Fibroblast of lung (primary cell): ENCODE results near the gene LYVE1. TPM values are rescaled to one million over a fixed set of nuclear protein-coding genes. Genes with fewer than 3 reads are reported as not detected.

Experiments used
- DNase-seq, 2 donors: peaks; one replicate each; pipeline versions ENCODE4 v3.0.0 to v3.0.0-alpha.2; 2010; ENCODE audit warnings: low read depth in 2 of 2
- H2AFZ ChIP-seq: 2 replicates; pipeline ENCODE4 v1.5.1; 2012; ENCODE audit warnings: low read length, control low read depth, inconsistent platforms
- H3K27ac ChIP-seq: 2 replicates; pipeline ENCODE4 v1.5.1; 2011; ENCODE audit warnings: low read length, control low read depth; ENCODE audit not compliant: insufficient read depth
- H3K27me3 ChIP-seq: 2 replicates; pipeline ENCODE4 v1.5.1; 2011; ENCODE audit warnings: mild to moderate bottlenecking, low read length; ENCODE audit not compliant: control insufficient read depth, insufficient read depth
- H3K36me3 ChIP-seq: 2 replicates; pipeline ENCODE4 v1.5.1; 2011; ENCODE audit warnings: low read length; ENCODE audit not compliant: control insufficient read depth, insufficient read depth
- H3K4me1 ChIP-seq: 2 replicates; pipeline ENCODE4 v1.5.1; 2011; ENCODE audit warnings: low read length; ENCODE audit not compliant: control insufficient read depth, insufficient read depth; ENCODE audit errors: extremely low read depth
- H3K4me2 ChIP-seq: 2 replicates; pipeline ENCODE4 v1.5.1; 2011; ENCODE audit warnings: low read length, control low read depth; ENCODE audit not compliant: insufficient read depth; ENCODE audit errors: extremely low read depth
- H3K4me3 ChIP-seq, 4 experiments: fragments of 200-600 bp in 1 of 4; sonication (generic) in 1 of 4; replicated peaks in 1 of 4; 2 replicates each; pipeline ENCODE4 v1.5.1; 2011 to 2016; ENCODE audit warnings: low read length in 4 of 4, low read depth in 3 of 4, mild to moderate bottlenecking in 3 of 4, control low read depth in 2 of 4, inconsistent platforms in 1 of 4, mixed read lengths in 1 of 4; ENCODE audit not compliant: insufficient read depth in 1 of 4; ENCODE audit errors: control extremely low read depth in 1 of 4
- H3K79me2 ChIP-seq: 2 replicates; pipeline ENCODE4 v1.5.1; 2012; ENCODE audit warnings: mild to moderate bottlenecking, low read length, inconsistent platforms; ENCODE audit not compliant: control insufficient read depth, insufficient read depth
- H3K9ac ChIP-seq: 2 replicates; pipeline ENCODE4 v1.5.1; 2011; ENCODE audit warnings: mild to moderate bottlenecking, low read length, control low read depth; ENCODE audit not compliant: insufficient read depth
- H3K9me3 ChIP-seq: 2 replicates; pipeline ENCODE4 v1.5.1; 2012; ENCODE audit warnings: low read depth, low read length; ENCODE audit not compliant: control insufficient read depth, insufficient read depth
- H4K20me1 ChIP-seq: 2 replicates; pipeline ENCODE4 v1.5.1; 2011; ENCODE audit warnings: low read length; ENCODE audit not compliant: control insufficient read depth, insufficient read depth; ENCODE audit errors: extremely low read depth
- EZH2 ChIP-seq: IDR thresholded peaks from 2 replicates; pipeline ENCODE4 v1.5.1; 2012; ENCODE audit warnings: low read length, control low read depth, mild to moderate bottlenecking; ENCODE audit errors: missing control alignments
- polyA plus RNA-seq, 2 donors: library from polyadenylated mRNA; depleted of rRNA in 1 of 2; stranded (reverse) in 1 of 2; unstranded in 1 of 2; fragments of >200 nt; gene quantifications; 2 replicates each; pipeline ENCODE4 v1.2.1, GENCODE V29; 2011 to 2012; ENCODE audit warnings: missing spikeins in 1 of 2
- total RNA-seq: library from RNA; depleted of rRNA; stranded (reverse); fragments of >200 nt; gene quantifications from 2 replicates; pipeline ENCODE4 v1.2.1, GENCODE V29; 2014
- TF ChIP-seq, protein P1 (sequence below), 2 donors: IDR thresholded peaks in 1 of 2; conservative IDR thresholded peaks in 1 of 2; 1 replicate in 1 of 2; 2 replicates in 1 of 2; pipeline ENCODE4 v1.5.1; 2011 to 2012; ENCODE audit warnings: low read length in 2 of 2, control low read depth in 1 of 2, inconsistent platforms in 1 of 2, low read depth in 1 of 2, mild to moderate bottlenecking in 1 of 2

Gene LYVE1
- total and polyA plus RNA-seq, 2 donors (not counting 1 experiment from before 2014, with no cell fraction given): 0.08 to 0.17 TPM

DNA sequence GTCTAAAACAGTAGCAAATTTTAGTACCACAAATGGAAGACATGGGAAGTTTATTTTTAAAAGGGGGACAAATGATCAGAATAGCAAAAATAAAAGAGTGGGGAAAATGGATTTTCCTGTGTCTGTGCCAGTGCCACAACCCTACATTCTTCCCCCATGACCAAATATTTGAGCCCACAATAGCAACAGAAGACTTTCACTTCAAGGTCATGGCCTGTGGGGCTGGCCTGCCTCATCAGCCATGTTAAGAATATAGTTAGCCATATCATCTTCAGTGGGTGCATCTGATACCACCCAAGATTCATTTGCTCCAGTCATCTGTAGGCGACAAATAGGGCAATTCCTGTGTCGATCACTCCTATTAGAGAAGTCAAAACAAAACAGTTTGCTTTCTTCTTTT lies 53.8 kb downstream of the LYVE1 start:
- DNase-seq: peak in 1 of 2 donors; percentile 33
- Histone ChIP-seq H3K4me2 (no peak overlapping the region), H3K4me1 (peaks cover 2% of the 10 kb centered on the region), H3K9me3 (no peaks in the 10 kb centered on the region), H3K27me3 (no peaks in the 10 kb centered on the region), H3K4me3 (no peak overlapping the region), H3K27ac (no peak overlapping the region), H2AFZ (no peak overlapping the region), H3K79me2 (no peaks in the 10 kb centered on the region), H3K9ac (no peak overlapping the region), H4K20me1 (no peaks in the 10 kb centered on the region), H3K36me3 (peaks cover 4% of the 10 kb centered on the region)
- TF ChIP-seq, protein P1, sequence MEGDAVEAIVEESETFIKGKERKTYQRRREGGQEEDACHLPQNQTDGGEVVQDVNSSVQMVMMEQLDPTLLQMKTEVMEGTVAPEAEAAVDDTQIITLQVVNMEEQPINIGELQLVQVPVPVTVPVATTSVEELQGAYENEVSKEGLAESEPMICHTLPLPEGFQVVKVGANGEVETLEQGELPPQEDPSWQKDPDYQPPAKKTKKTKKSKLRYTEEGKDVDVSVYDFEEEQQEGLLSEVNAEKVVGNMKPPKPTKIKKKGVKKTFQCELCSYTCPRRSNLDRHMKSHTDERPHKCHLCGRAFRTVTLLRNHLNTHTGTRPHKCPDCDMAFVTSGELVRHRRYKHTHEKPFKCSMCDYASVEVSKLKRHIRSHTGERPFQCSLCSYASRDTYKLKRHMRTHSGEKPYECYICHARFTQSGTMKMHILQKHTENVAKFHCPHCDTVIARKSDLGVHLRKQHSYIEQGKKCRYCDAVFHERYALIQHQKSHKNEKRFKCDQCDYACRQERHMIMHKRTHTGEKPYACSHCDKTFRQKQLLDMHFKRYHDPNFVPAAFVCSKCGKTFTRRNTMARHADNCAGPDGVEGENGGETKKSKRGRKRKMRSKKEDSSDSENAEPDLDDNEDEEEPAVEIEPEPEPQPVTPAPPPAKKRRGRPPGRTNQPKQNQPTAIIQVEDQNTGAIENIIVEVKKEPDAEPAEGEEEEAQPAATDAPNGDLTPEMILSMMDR (conservative IDR thresholded peaks at IDR 0.05 in 1 of 2, IDR thresholded peaks at IDR 0.05 in 1 of 2; ENCODE audit: low read depth in 1 of 2, low read length in 2 of 2): no peak
- no peak for TF ChIP-seq EZH2

DNA sequence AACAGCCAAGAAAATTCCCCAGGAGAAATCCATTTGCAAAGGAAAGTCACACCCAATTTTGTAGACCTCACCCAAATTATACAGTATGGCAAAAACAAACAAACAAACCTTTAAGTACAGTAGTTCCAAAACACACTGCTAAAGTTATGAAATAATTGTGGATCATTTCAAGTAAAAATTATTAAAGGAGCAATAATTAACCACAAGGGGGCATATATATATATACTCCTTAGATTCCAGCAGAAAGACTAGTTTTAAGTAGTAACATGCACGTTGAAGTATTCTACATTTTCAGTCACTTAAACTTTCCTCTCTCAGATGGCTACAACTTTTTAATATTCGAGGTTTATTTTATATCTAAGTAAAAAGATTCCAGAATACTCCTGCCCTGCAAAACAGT lies 54.3 kb downstream of the LYVE1 start:
- DNase-seq: peak in 1 of 2 donors; percentile 68
- Histone ChIP-seq H3K4me3 (no peak overlapping the region), H3K36me3 (peaks cover 4% of the 10 kb centered on the region), H4K20me1 (no peaks in the 10 kb centered on the region), H3K4me2 (no peak overlapping the region), H3K27ac (no peak overlapping the region), H3K9ac (no peak overlapping the region), H2AFZ (no peak overlapping the region), H3K4me1 (peaks cover 2% of the 10 kb centered on the region), H3K9me3 (no peaks in the 10 kb centered on the region), H3K79me2 (no peaks in the 10 kb centered on the region), H3K27me3 (no peaks in the 10 kb centered on the region)
- no peak for TF ChIP-seq EZH2
- TF ChIP-seq, protein P1 (conservative IDR thresholded peaks at IDR 0.05 in 1 of 2, IDR thresholded peaks at IDR 0.05 in 1 of 2; ENCODE audit: low read depth in 1 of 2, low read length in 2 of 2): peak in 1 of 2 donors; percentile 24

DNA sequence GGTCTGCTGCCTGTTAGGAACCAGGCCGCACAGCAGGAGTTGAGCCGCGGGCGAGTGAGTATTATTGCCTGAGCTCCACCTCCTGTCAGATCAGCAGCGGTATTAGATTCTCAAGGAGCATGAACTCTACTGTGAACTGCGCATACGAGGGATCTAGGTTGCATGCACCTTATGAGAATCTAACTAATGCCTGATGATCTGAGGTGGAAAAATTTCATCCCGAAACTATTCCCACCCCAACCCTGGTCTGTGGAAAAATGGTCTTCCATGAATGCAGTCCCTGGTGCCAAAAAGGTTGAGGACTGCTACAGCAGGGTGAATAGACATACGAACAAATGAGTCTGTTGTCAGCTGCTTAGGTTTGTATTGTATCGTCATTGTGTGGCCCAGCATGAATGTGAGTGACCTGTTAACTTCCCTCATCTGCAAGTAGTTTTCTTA lies 57.3 kb downstream of the LYVE1 start:
- Histone ChIP-seq H3K4me2 (no peak overlapping the region), H3K36me3 (peaks cover 2% of the 10 kb centered on the region), H3K9ac (no peak overlapping the region), H2AFZ (no peak overlapping the region), H3K4me1 (peaks cover 2% of the 10 kb centered on the region), H3K27ac (no peak overlapping the region), H3K4me3 (no peak overlapping the region), H3K9me3 (no peaks in the 10 kb centered on the region), H4K20me1 (no peaks in the 10 kb centered on the region), H3K79me2 (no peaks in the 10 kb centered on the region), H3K27me3 (no peaks in the 10 kb centered on the region)
- TF ChIP-seq, protein P1 (conservative IDR thresholded peaks at IDR 0.05 in 1 of 2, IDR thresholded peaks at IDR 0.05 in 1 of 2; ENCODE audit: low read depth in 1 of 2, low read length in 2 of 2): no peak
- TF ChIP-seq EZH2: no peak
- DNase-seq: no peak

Other genes with a start within 250 kb of the LYVE1 start
- 6.2 and 24.9 TPM in 2 replicates for gene AMPD3, start 113.4 kb downstream of the LYVE1 start, total RNA-seq
- 11.3 and 18.1 TPM in 2 replicates for gene AMPD3, start 113.4 kb downstream of the LYVE1 start, polyA plus RNA-seq
- gene RNF141, start 27.5 kb downstream of the LYVE1 start, total RNA-seq: 26.2 and 32.5 TPM in 2 replicates
- 29.6 and 43.5 TPM in 2 replicates for gene RNF141, start 27.5 kb downstream of the LYVE1 start, polyA plus RNA-seq
- 25.7 and 55.5 TPM in 2 replicates for gene IRAG1, start 125.1 kb upstream of the LYVE1 start, total RNA-seq
- 21.8 and 90.0 TPM in 2 replicates for gene IRAG1, start 125.1 kb upstream of the LYVE1 start, polyA plus RNA-seq
- 33.9 and 41.5 TPM in 2 replicates for gene CTR9, start 182.6 kb upstream of the LYVE1 start, total RNA-seq
- 20.5 and 22.8 TPM in 2 replicates for gene CTR9, start 182.6 kb upstream of the LYVE1 start, polyA plus RNA-seq
- gene EIF4G2, start 240.3 kb upstream of the LYVE1 start, total RNA-seq: 599 and 964 TPM in 2 replicates
- gene EIF4G2, start 240.3 kb upstream of the LYVE1 start, polyA plus RNA-seq: 1,024 and 1,178 TPM in 2 replicates